A549 (cell line): ENCODE results near the gene DRD1.

ENCODE experiments used
- EP300 ChIP-seq, 2 experiments: fragments of >200 bp; sonication (Bioruptor Twin); formaldehyde crosslinking; IDR thresholded peaks; 2 replicates in 1 of 2; 3 replicates in 1 of 2; pipeline ENCODE4 v1.6.1; 2016 to 2017
- PHF8 ChIP-seq: fragments of 200-600 bp; sonication (generic); IDR thresholded peaks from 2 replicates; pipeline ENCODE4 v1.6.1; 2016; ENCODE audit warnings: low read depth, mild to moderate bottlenecking, antibody characterized with exemption, moderate library complexity, borderline replicate concordance
- TP53 ChIP-seq: fragments of 250-450 bp; sonication (Bioruptor Pico); IDR thresholded peaks from 2 replicates; pipeline ENCODE4 v1.5.0; 2021; ENCODE audit warnings: mild to moderate bottlenecking, moderate library complexity
- TF ChIP-seq, protein P1 (sequence below): fragments of >200 bp; sonication (Bioruptor Twin); formaldehyde crosslinking; IDR thresholded peaks from 3 replicates; pipeline ENCODE4 v1.5.1; 2016

DNA sequence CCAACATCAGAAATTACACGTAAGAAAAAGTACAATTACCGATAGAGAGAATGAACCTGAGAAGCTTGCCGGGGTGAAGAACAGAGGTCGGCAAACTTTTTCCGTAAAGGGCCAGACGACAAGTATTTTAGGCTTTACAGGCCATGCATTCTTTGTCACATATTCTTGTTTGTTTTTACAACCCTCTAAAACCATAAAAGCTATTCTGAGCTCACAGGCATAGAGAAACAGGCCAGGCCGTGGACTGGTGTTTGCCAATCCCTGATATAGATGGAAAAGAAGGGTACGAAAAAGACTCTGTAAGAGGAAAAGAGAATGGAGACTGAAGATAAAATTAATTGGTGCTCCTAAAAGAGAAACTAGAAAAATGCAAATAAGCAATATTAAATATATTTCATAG, 49.7 kb upstream of the DRD1 start:
- TF ChIP-seq, protein P1, sequence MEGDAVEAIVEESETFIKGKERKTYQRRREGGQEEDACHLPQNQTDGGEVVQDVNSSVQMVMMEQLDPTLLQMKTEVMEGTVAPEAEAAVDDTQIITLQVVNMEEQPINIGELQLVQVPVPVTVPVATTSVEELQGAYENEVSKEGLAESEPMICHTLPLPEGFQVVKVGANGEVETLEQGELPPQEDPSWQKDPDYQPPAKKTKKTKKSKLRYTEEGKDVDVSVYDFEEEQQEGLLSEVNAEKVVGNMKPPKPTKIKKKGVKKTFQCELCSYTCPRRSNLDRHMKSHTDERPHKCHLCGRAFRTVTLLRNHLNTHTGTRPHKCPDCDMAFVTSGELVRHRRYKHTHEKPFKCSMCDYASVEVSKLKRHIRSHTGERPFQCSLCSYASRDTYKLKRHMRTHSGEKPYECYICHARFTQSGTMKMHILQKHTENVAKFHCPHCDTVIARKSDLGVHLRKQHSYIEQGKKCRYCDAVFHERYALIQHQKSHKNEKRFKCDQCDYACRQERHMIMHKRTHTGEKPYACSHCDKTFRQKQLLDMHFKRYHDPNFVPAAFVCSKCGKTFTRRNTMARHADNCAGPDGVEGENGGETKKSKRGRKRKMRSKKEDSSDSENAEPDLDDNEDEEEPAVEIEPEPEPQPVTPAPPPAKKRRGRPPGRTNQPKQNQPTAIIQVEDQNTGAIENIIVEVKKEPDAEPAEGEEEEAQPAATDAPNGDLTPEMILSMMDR, result no peak
- TF ChIP-seq TP53 (no peak), PHF8 (no peak), EP300 (IDR thresholded peaks at IDR 0.05) (no peak)
